Mucosa of stomach (tissue), 1 donor: Measurements from ENCODE around the gene POLR2E.

Source experiments
- H3K27me3 ChIP-seq: one replicate; pipeline ENCODE4 v1.7.0; 2013; ENCODE audit warnings: mild to moderate bottlenecking, low read length; ENCODE audit not compliant: control insufficient read depth, insufficient read depth
- H3K36me3 ChIP-seq: one replicate; pipeline ENCODE4 v1.7.0; 2013; ENCODE audit warnings: low read length; ENCODE audit not compliant: control insufficient read depth, insufficient read depth
- H3K4me1 ChIP-seq: one replicate; pipeline ENCODE4 v1.7.0; 2013; ENCODE audit warnings: mild to moderate bottlenecking, low read length; ENCODE audit not compliant: control insufficient read depth, insufficient read depth
- H3K4me3 ChIP-seq: one replicate; pipeline ENCODE4 v1.7.0; 2013; ENCODE audit warnings: low read length
- H3K9ac ChIP-seq: one replicate; pipeline ENCODE4 v1.7.0; 2013; ENCODE audit warnings: mild to moderate bottlenecking, low read length, moderate library complexity
- H3K9me3 ChIP-seq: one replicate; pipeline ENCODE4 v1.7.0; 2013; ENCODE audit warnings: mild to moderate bottlenecking, low read length, moderate library complexity; ENCODE audit not compliant: control insufficient read depth
- donor health status: Pancreatic carcinoma.

POLR2E gene

DNA sequence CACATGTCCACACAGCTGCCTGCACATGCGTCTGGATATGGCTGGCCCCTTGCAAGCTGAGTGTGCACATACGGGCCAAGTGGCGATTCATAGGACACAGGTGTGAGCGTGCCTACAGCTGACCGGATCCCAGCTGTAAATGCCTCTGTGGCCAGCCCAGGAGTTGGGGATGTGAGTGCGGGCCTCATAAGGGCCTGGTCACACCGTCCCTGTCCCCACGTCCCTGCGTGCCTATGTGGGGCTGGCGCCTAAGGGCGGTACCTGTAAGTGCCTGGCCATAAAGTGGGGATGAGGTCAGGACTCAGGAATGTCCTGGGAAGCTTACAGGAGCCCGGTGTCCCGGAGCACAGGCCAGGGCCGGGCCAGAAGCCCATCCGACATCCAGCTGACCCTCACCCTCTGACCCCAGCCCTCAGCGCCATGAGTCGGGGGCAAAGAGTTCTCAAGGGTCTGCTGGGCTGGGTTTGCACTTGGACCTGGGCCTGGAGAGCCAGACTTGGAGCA is 29.5 kb downstream of the POLR2E start:
- Histone ChIP-seq H3K4me1 (peaks cover 57% of the 10 kb centered on the region), H3K4me3 (no peak overlapping the region), H3K9ac (no peak overlapping the region)

GRCh38 chr19:1064661-1065605 is 30.2 kb downstream of the POLR2E start:
- Histone ChIP-seq H3K4me3 (no peak overlapping the region), H3K27me3 (peaks cover 50% of the 10 kb centered on the region), H3K4me1 (peaks cover 57% of the 10 kb centered on the region)

More for the DNA sequence above, 29.5 kb downstream of the POLR2E start:
- peaks cover 55% of the 10 kb centered on the region for H3K27me3 ChIP-seq
- no peaks in the 10 kb centered on the region for H3K9me3 ChIP-seq
- H3K36me3 ChIP-seq: no peaks in the 10 kb centered on the region

DNA sequence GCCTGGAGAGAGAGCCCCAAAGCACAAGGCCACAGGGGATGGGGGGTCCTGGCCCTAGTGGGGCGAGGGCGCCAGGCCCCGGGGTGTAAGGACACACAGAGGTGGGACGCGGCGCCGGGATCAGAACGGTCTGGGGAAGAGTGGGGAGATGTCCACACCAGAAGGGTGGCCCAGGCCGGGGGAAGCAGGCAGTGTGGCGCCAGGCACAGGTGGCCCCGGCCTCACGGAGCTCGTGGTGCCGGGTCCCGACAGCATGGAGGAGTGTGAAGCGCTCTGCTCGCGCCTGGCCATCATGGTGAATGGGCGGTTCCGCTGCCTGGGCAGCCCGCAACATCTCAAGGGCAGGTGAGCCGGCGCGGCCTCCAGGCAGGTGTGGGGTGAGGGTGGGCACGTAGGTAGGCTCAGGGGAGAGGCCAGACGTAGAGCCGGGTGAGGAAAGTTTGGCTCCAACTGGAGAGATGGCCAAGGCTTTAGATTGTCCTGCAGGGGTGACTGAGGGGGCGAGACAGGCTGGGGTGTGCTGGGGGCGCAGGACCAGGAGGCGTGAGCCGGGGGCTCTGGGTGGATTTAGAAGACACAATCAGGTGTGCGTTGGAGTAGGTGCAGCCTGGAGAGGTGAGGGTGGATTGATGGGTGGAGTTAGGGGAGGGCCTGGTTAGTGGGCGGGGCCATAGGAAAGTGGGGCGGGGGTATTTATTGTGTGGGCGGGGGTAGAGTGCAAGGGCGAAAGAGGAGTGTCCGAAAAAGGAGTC is 31.1 kb downstream of the POLR2E start:
- peaks cover 51% of the 10 kb centered on the region for H3K4me1 ChIP-seq
- no peaks in the 10 kb centered on the region for H3K9me3 ChIP-seq
- no peak overlapping the region for H3K4me3 ChIP-seq
- peaks cover 42% of the 10 kb centered on the region for H3K27me3 ChIP-seq
- no peaks in the 10 kb centered on the region for H3K36me3 ChIP-seq
- H3K9ac ChIP-seq: no peak overlapping the region

More at GRCh38 chr19:1064661-1065605, 30.2 kb downstream of the POLR2E start:
- Histone ChIP-seq H3K9ac (no peak overlapping the region), H3K36me3 (no peaks in the 10 kb centered on the region), H3K9me3 (no peaks in the 10 kb centered on the region)

- Histone ChIP-seq H3K4me3 (no peak overlapping the region), H3K4me1 (peaks cover 43% of the 10 kb centered on the region)
Measured at GRCh38 chr19:1063030-1063908, 31.9 kb downstream of the POLR2E start.

GRCh38 chr19:1062387-1063029 is 32.7 kb downstream of the POLR2E start:
- Histone ChIP-seq H3K36me3 (no peaks in the 10 kb centered on the region), H3K9me3 (peaks cover 3% of the 10 kb centered on the region), H3K9ac (no peak overlapping the region), H3K4me1 (peaks cover 36% of the 10 kb centered on the region), H3K4me3 (no peak overlapping the region), H3K27me3 (peaks cover 27% of the 10 kb centered on the region)

More at GRCh38 chr19:1063030-1063908, 31.9 kb downstream of the POLR2E start:
- H3K36me3 ChIP-seq: no peaks in the 10 kb centered on the region
- H3K9me3 ChIP-seq: peaks cover 3% of the 10 kb centered on the region
- H3K9ac ChIP-seq: no peak overlapping the region
- H3K27me3 ChIP-seq: peaks cover 34% of the 10 kb centered on the region

- Histone ChIP-seq H3K36me3 (no peaks in the 10 kb centered on the region), H3K9me3 (peaks cover 3% of the 10 kb centered on the region), H3K9ac (no peak overlapping the region), H3K4me1 (peaks cover 30% of the 10 kb centered on the region), H3K27me3 (peaks cover 22% of the 10 kb centered on the region), H3K4me3 (no peak overlapping the region)
Measured at GRCh38 chr19:1061987-1062386, 33.2 kb downstream of the POLR2E start.

DNA sequence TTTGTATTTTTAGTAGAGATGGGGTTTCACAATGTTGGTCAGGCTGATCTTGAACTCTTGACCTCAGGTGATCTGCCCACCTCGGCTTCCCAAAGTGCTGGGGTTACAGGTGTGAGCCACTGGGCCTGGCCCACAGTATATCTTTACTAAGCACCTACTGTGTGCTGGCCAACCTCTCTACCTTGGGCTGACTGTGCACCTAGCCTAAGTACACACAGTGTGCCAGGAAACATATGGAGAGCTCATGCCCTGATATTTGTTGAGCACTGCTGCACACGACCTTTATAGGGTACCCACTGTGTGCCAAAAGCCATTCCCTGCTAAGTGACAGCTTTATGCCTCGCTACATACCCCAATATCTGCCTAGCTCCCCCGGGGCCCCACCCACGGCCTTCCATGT is 34.5 kb downstream of the POLR2E start:
- peaks cover 9% of the 10 kb centered on the region for H3K27me3 ChIP-seq
- peaks cover 3% of the 10 kb centered on the region for H3K9me3 ChIP-seq
- peaks cover 18% of the 10 kb centered on the region for H3K4me1 ChIP-seq
- H3K36me3 ChIP-seq: no peaks in the 10 kb centered on the region
- H3K9ac ChIP-seq: no peak overlapping the region
- H3K4me3 ChIP-seq: no peak overlapping the region

- no peaks in the 10 kb centered on the region for H3K4me1 ChIP-seq
- no peak overlapping the region for H3K4me3 ChIP-seq
- H3K27me3 ChIP-seq: no peaks in the 10 kb centered on the region
- H3K9ac ChIP-seq: no peak overlapping the region
- H3K9me3 ChIP-seq: peaks cover 3% of the 10 kb centered on the region
- no peaks in the 10 kb centered on the region for H3K36me3 ChIP-seq
Measured at GRCh38 chr19:1058112-1058511, 37.1 kb downstream of the POLR2E start.

- Histone ChIP-seq H3K4me1 (no peaks in the 10 kb centered on the region), H3K9me3 (peaks cover 3% of the 10 kb centered on the region), H3K4me3 (no peak overlapping the region), H3K27me3 (no peaks in the 10 kb centered on the region), H3K36me3 (no peaks in the 10 kb centered on the region), H3K9ac (no peak overlapping the region)
Measured at GRCh38 chr19:1057176-1057855, 37.9 kb downstream of the POLR2E start.

DNA sequence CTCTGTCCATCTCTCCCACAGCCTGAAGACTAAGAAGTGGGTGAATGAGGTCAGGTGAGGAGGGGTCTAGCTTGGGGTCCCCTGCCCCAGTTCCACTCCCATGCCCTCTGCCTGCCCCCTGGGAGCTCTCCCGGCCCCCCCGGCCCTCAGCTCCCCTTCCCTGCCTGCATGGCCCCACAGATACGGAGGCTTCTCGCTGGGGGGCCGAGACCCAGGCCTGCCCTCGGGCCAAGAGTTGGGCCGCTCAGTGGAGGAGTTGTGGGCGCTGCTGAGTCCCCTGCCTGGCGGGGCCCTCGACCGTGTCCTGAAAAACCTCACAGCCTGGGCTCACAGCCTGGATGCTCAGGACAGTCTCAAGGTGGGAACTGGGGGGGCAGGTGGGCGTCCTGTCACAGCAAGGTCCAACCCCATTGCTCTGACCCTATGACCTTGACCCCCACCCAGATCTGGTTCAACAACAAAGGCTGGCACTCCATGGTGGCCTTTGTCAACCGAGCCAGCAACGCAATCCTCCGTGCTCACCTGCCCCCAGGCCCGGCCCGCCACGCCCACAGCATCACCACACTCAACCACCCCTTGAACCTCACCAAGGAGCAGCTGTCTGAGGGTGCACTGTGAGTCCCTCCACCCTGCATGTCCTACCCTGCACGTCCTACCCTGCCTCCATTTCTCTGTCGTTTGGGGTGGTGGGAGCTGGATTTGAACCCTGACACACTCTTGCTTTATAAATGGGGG is 39.1 kb downstream of the POLR2E start:
- Histone ChIP-seq H3K27me3 (no peaks in the 10 kb centered on the region), H3K4me1 (no peaks in the 10 kb centered on the region), H3K36me3 (no peaks in the 10 kb centered on the region), H3K9me3 (peaks cover 3% of the 10 kb centered on the region), H3K4me3 (no peak overlapping the region), H3K9ac (no peak overlapping the region)
